H9 (cell line): ENCODE results near the gene UBALD1. TPM values are rescaled to one million over a fixed set of nuclear protein-coding genes. Genes with fewer than 3 reads are reported as not detected.

ENCODE experiments used
- DNase-seq: peaks from one replicate; pipeline ENCODE4 v3.0.0-alpha.2; 2017
- H2AFZ ChIP-seq: one replicate; pipeline ENCODE4 v1.6.1; 2013; ENCODE audit warnings: mild to moderate bottlenecking, low read length, control low read depth, moderate library complexity
- H2AK5ac ChIP-seq: 2 replicates; pipeline ENCODE4 v1.6.1; 2013; ENCODE audit warnings: low read length, control low read depth, mixed read lengths; ENCODE audit not compliant: insufficient read length
- H2BK120ac ChIP-seq: one replicate; pipeline ENCODE4 v1.6.1; 2013; ENCODE audit warnings: low read depth, mild to moderate bottlenecking, low read length, control low read depth, inconsistent platforms; ENCODE audit not compliant: poor library complexity, severe bottlenecking
- H2BK12ac ChIP-seq: 2 replicates; pipeline ENCODE4 v1.6.1; 2013; ENCODE audit warnings: low read length, control low read depth, mixed read lengths, low read depth; ENCODE audit not compliant: insufficient read length
- H2BK15ac ChIP-seq: 2 replicates; pipeline ENCODE4 v1.6.1; 2013; ENCODE audit warnings: low read depth, low read length, control low read depth
- H2BK20ac ChIP-seq: one replicate; pipeline ENCODE4 v1.6.1; 2013; ENCODE audit warnings: low read depth, mild to moderate bottlenecking, low read length, control low read depth, inconsistent platforms; ENCODE audit not compliant: poor library complexity, severe bottlenecking
- H2BK5ac ChIP-seq: 2 replicates; pipeline ENCODE4 v1.6.1; 2013; ENCODE audit warnings: low read length, control low read depth, mixed read lengths; ENCODE audit not compliant: insufficient read length
- H3K14ac ChIP-seq: 2 replicates; pipeline ENCODE4 v1.6.1; 2013; ENCODE audit warnings: low read length, control low read depth; ENCODE audit not compliant: insufficient read depth
- H3K18ac ChIP-seq: 2 replicates; pipeline ENCODE4 v1.6.1; 2013; ENCODE audit warnings: low read depth, mild to moderate bottlenecking, mixed read lengths, low read length, control low read depth; ENCODE audit not compliant: insufficient read length
- H3K23ac ChIP-seq: 2 replicates; pipeline ENCODE4 v1.6.1; 2013; ENCODE audit warnings: low read length, control low read depth, mixed read lengths, low read depth; ENCODE audit not compliant: insufficient read length
- H3K23me2 ChIP-seq: 2 replicates; pipeline ENCODE4 v1.6.1; 2013; ENCODE audit warnings: low read depth, mild to moderate bottlenecking, mixed read lengths, low read length, control low read depth; ENCODE audit not compliant: insufficient read length, poor library complexity, severe bottlenecking
- H3K27ac ChIP-seq: 2 replicates; pipeline ENCODE4 v1.5.1; 2013; ENCODE audit warnings: low read length, control low read depth, mixed read lengths, low read depth; ENCODE audit not compliant: insufficient read length
- H3K27me3 ChIP-seq: 2 replicates; pipeline ENCODE4 v1.6.1; 2013; ENCODE audit warnings: low read length, control low read depth, inconsistent platforms; ENCODE audit not compliant: insufficient read depth
- H3K4ac ChIP-seq: 2 replicates; pipeline ENCODE4 v1.6.1; 2013; ENCODE audit warnings: low read depth, mild to moderate bottlenecking, control low read depth, inconsistent platforms, low read length, moderate library complexity
- H3K4me1 ChIP-seq: 2 replicates; pipeline ENCODE4 v1.6.1; 2013; ENCODE audit warnings: low read length, control low read depth, inconsistent platforms; ENCODE audit not compliant: insufficient read depth
- H3K4me2 ChIP-seq: 2 replicates; pipeline ENCODE4 v1.6.1; 2013; ENCODE audit warnings: low read length, control low read depth, mixed read lengths; ENCODE audit not compliant: insufficient read length, insufficient read depth
- H3K56ac ChIP-seq: 2 replicates; pipeline ENCODE4 v1.6.1; 2013; ENCODE audit warnings: low read depth, mild to moderate bottlenecking, mixed read lengths, low read length, control low read depth; ENCODE audit not compliant: insufficient read length
- H3K79me1 ChIP-seq: 2 replicates; pipeline ENCODE4 v1.6.1; 2013; ENCODE audit warnings: low read depth, mild to moderate bottlenecking, moderate library complexity, low read length, control low read depth, inconsistent platforms; ENCODE audit not compliant: insufficient read depth, poor library complexity, severe bottlenecking
- H3K79me2 ChIP-seq: 2 replicates; pipeline ENCODE4 v1.6.1; 2013; ENCODE audit warnings: low read length, control low read depth, inconsistent platforms; ENCODE audit not compliant: insufficient read depth
- H3K9ac ChIP-seq: 2 replicates; pipeline ENCODE4 v1.6.1; 2013; ENCODE audit warnings: low read length, control low read depth, mixed read lengths; ENCODE audit not compliant: insufficient read length; ENCODE audit errors: extremely low read depth
- H3K9me3 ChIP-seq: one replicate; pipeline ENCODE4 v1.6.1; 2013; ENCODE audit warnings: low read depth, low read length, inconsistent platforms; ENCODE audit not compliant: control insufficient read depth
- H3T11ph ChIP-seq: one replicate; pipeline ENCODE4 v1.6.1; 2013; ENCODE audit warnings: mild to moderate bottlenecking, low read length, control low read depth, inconsistent platforms
- H4K20me1 ChIP-seq: one replicate; pipeline ENCODE4 v1.6.1; 2013; ENCODE audit not compliant: control insufficient read depth, insufficient read length, insufficient read depth
- H4K5ac ChIP-seq: 2 replicates; pipeline ENCODE4 v1.6.1; 2013; ENCODE audit warnings: low read depth, mild to moderate bottlenecking, mixed read lengths, low read length, control low read depth; ENCODE audit not compliant: insufficient read length
- H4K8ac ChIP-seq: replicated peaks from 2 replicates; pipeline ENCODE4 v1.6.1; 2013; ENCODE audit warnings: low read length, control low read depth, mixed read lengths, low read depth; ENCODE audit not compliant: insufficient read length
- H4K91ac ChIP-seq: 2 replicates; pipeline ENCODE4 v1.6.1; 2013; ENCODE audit warnings: low read depth, mild to moderate bottlenecking, moderate library complexity, mixed read lengths, low read length, control low read depth; ENCODE audit not compliant: insufficient read length
- H3K27ac Mint-ChIP-seq, 3 experiments: 2 replicates in 2 of 3; 3 replicates in 1 of 3; pipeline ENCODE4 v1.8.0; 2020 to 2021; ENCODE audit warnings: mixed read lengths in 3 of 3, mild to moderate bottlenecking in 1 of 3, moderate library complexity in 1 of 3
- H3K27me3 Mint-ChIP-seq: 2 replicates; pipeline ENCODE4 v1.8.0; 2021; ENCODE audit warnings: low read depth, mild to moderate bottlenecking, moderate library complexity, mixed read lengths
- H3K36me3 Mint-ChIP-seq, 3 experiments: 2 replicates in 2 of 3; 3 replicates in 1 of 3; pipeline ENCODE4 v1.8.0; 2020 to 2021; ENCODE audit warnings: low read depth in 3 of 3, mixed read lengths in 3 of 3; ENCODE audit not compliant: insufficient read depth in 1 of 3
- H3K4me1 Mint-ChIP-seq, 2 experiments: 2 replicates each; pipeline ENCODE4 v1.8.0; 2020; ENCODE audit warnings: mixed read lengths in 2 of 2
- H3K4me3 Mint-ChIP-seq, 2 experiments: 2 replicates in 1 of 2; 3 replicates in 1 of 2; pipeline ENCODE4 v1.8.0; 2020 to 2021; ENCODE audit warnings: mild to moderate bottlenecking in 2 of 2, mixed read lengths in 2 of 2, moderate library complexity in 1 of 2
- H3K9me3 Mint-ChIP-seq, 2 experiments: 2 replicates in 1 of 2; 3 replicates in 1 of 2; pipeline ENCODE4 v1.8.0; 2020; ENCODE audit warnings: mild to moderate bottlenecking in 2 of 2, mixed read lengths in 2 of 2, moderate library complexity in 1 of 2
- WGBS: extraction: QIAGEN DNeasy Blood & Tissue Kit; methylation state at CpG from one replicate; pipeline ENCODE4 v1.1.7; 2013; ENCODE audit warnings: missing lambda C conversion rate, low lambda C conversion rate, mixed read lengths; ENCODE audit not compliant: insufficient read length; ENCODE audit errors: extremely low coverage; 5-methylcytosine and 5-hydroxymethylcytosine counted together
- total RNA-seq: library from RNA; stranded (reverse); gene quantifications from 2 replicates; pipeline ENCODE4 v1.2.1, GENCODE V29; 2021
- TF ChIP-seq, protein P1 (sequence below): fragments of 200-600 bp; sonication (generic); conservative IDR thresholded peaks from 3 replicates; pipeline ENCODE4 v1.8.0; 2021; ENCODE audit warnings: antibody characterized with exemption, mild to moderate bottlenecking

Gene UBALD1
- total RNA-seq, 1 experiment from 2014 or later, result 80.9 TPM

DNA sequence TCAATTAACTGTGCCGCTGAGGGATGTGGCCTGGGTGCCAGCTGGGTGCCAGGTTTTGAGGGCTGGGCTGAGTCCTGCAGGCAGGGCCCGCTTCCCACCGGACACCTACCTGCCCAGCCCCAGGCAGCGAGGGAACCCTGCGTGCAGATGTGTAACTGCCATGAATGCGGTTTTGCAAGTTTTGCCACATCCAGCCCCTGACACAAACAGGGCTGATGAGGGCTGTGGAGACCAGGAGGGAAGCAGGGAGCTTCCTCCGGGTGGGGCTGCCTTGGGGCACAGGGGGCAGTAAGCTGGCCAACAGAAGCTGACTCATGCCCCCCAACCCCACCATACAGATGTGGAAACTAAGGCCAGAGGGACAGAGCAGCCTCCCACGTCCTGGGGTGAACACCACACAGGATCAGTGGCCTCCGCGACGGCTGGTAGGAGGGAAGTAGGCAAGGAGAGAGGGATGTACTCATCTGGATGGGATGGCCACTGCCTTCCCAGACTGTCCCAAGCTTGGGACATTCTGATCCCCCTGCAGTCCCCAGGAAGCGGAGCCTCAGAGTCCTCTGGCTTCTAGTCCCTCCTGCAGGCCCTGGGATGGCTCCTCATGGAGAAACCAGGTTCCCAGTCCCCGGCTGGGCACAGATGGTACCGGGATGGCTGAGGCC lies 1.6 kb downstream of the UBALD1 start:
- Histone ChIP-seq H3K9ac (peak overlapping the region; percentile 75), H3T11ph (no peak overlapping the region), H3K9me3 (no peaks in the 10 kb centered on the region), H3K56ac (no peak overlapping the region), H3K27ac (no peak overlapping the region), H3K18ac (no peak overlapping the region), H4K20me1 (no peaks in the 10 kb centered on the region), H4K8ac (no peak overlapping the region), H2BK20ac (no peak overlapping the region), H2BK15ac (no peak overlapping the region), H3K79me1 (peaks cover 7% of the 10 kb centered on the region), H2BK5ac (no peak overlapping the region), H3K4me1 (no peaks in the 10 kb centered on the region), H4K5ac (no peak overlapping the region), H2BK120ac (no peak overlapping the region), H3K23me2 (peaks cover 12% of the 10 kb centered on the region), H2BK12ac (no peak overlapping the region), H3K4ac (no peak overlapping the region), H3K23ac (no peak overlapping the region), H3K14ac (no peak overlapping the region), H3K4me2 (peak overlapping the region; percentile 89), H2AFZ (no peak overlapping the region), H2AK5ac (no peak overlapping the region), H4K91ac (no peak overlapping the region), H3K79me2 (peaks cover 20% of the 10 kb centered on the region; the same call in 1 of the 2 replicates), H3K27me3 (no peaks in the 10 kb centered on the region)
- no CpG with 5 or more reads among the region's 14 CpGs for WGBS
- Mint-ChIP-seq H3K27ac (peak overlapping the region; percentile 23 to 63 (median 52); a peak in 3 of 7 replicates), H3K9me3 (no peaks in the 10 kb centered on the region), H3K4me1 (peaks cover 23 to 35% of the 10 kb centered on the region in 2 experiments), H3K4me3 (peak overlapping the region; percentile 80 to 84), H3K36me3 (peaks cover 0 to 9% (median 6%) of the 10 kb centered on the region in 3 experiments; a peak in 4 of 7 replicates), H3K27me3 (peaks cover 1% of the 10 kb centered on the region; the same call in 1 of the 2 replicates)
- peak; percentile 46 for DNase-seq
- TF ChIP-seq, protein P1, sequence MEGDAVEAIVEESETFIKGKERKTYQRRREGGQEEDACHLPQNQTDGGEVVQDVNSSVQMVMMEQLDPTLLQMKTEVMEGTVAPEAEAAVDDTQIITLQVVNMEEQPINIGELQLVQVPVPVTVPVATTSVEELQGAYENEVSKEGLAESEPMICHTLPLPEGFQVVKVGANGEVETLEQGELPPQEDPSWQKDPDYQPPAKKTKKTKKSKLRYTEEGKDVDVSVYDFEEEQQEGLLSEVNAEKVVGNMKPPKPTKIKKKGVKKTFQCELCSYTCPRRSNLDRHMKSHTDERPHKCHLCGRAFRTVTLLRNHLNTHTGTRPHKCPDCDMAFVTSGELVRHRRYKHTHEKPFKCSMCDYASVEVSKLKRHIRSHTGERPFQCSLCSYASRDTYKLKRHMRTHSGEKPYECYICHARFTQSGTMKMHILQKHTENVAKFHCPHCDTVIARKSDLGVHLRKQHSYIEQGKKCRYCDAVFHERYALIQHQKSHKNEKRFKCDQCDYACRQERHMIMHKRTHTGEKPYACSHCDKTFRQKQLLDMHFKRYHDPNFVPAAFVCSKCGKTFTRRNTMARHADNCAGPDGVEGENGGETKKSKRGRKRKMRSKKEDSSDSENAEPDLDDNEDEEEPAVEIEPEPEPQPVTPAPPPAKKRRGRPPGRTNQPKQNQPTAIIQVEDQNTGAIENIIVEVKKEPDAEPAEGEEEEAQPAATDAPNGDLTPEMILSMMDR, result no peak
